K562 (cell line): ENCODE data around the gene MRPL10. TPM values are rescaled to one million over a fixed set of nuclear protein-coding genes. Genes with fewer than 3 reads are reported as not detected.

Source experiments
- ATAC-seq: fragments of 200-7000 bp; cut with Tn5 transposase; 3 replicates; pipeline ENCODE4 v1.9.1; 2020; ENCODE audit warnings: moderate library complexity
- BruUV-seq: library from RNA; stranded (reverse); fragments of 400-500 nt; replicated peaks from 2 replicates; lab custom pipeline; 2021; lab: Mats Ljungman, UMichigan
- CTCF ChIA-PET: fragments of 300-600 bp; formaldehyde crosslinking; extraction: SDS; loops from one replicate; lab custom pipeline; 2021; ENCODE audit warnings: low intra/inter-chr PET ratio; lab: Yijun Ruan, JAX
- POLR2A ChIA-PET: fragments of 300-600, 350-650 bp; sonication (Branson Sonifier 250); formaldehyde crosslinking; extraction: SDS; loops from one replicate; lab custom pipeline; 2021; ENCODE audit warnings: antibody characterized with exemption, inconsistent platforms; lab: Yijun Ruan, JAX
- DNase-seq, 4 experiments: peaks; one replicate each; pipeline versions ENCODE4 v3.0.0 to v3.0.0-alpha.2; 2011 to 2018; ENCODE audit warnings: low spot score in 3 of 4, mixed read lengths in 3 of 4; ENCODE audit errors: extremely low read depth in 1 of 4
- FAIRE-seq: peaks from 2 replicates; lab custom pipeline; 2011; peaks lifted over from hg19 to GRCh38; lab: Jason Lieb, UNC
- H2AFZ ChIP-seq: 2 replicates; pipeline ENCODE4 v1.6.0; 2011; ENCODE audit warnings: low read depth, low read length, control low read depth, inconsistent platforms
- H3K27ac ChIP-seq: fragments of 200-600 bp; 3 replicates; pipeline ENCODE4 v1.8.0; 2011; ENCODE audit warnings: low read depth, mild to moderate bottlenecking, control low read depth, inconsistent platforms, low read length, moderate library complexity, mixed read lengths; ENCODE audit errors: extremely low read depth
- H3K27me3 ChIP-seq, 2 experiments: fragments of 300-600 bp in 1 of 2; 2 replicates in 1 of 2; 3 replicates in 1 of 2; pipeline versions ENCODE4 v1.6.0 to v1.8.0; 2011; ENCODE audit warnings: inconsistent platforms in 2 of 2, low read length in 2 of 2, mild to moderate bottlenecking in 1 of 2, mixed read lengths in 1 of 2, moderate library complexity in 1 of 2; ENCODE audit not compliant: control insufficient read depth in 2 of 2, insufficient read depth in 2 of 2
- H3K36me3 ChIP-seq: fragments of 300-600 bp; 3 replicates; pipeline ENCODE4 v1.8.0; 2011; ENCODE audit warnings: mild to moderate bottlenecking, low read length, inconsistent platforms; ENCODE audit not compliant: control insufficient read depth, insufficient read depth
- H3K4me1 ChIP-seq, 2 experiments: fragments of 200-600 bp in 1 of 2; replicated peaks in 1 of 2; 2 replicates in 1 of 2; 3 replicates in 1 of 2; pipeline versions ENCODE4 v1.5.1 to v1.8.0; 2011; ENCODE audit warnings: inconsistent platforms in 2 of 2, low read length in 2 of 2, mild to moderate bottlenecking in 1 of 2, mixed read lengths in 1 of 2, moderate library complexity in 1 of 2; ENCODE audit not compliant: control insufficient read depth in 2 of 2, insufficient read depth in 2 of 2
- H3K4me2 ChIP-seq: 2 replicates; pipeline ENCODE4 v1.6.1; 2011; ENCODE audit warnings: low read length, control low read depth, inconsistent platforms, mixed read lengths; ENCODE audit not compliant: insufficient read depth
- H3K4me3 ChIP-seq: fragments of 200-600 bp; sonication (generic), shearing (Covaris generic); 2 replicates; pipeline ENCODE4 v1.5.1; 2016; ENCODE audit warnings: control low read depth, inconsistent platforms
- H3K79me2 ChIP-seq: fragments of 200-600 bp; 3 replicates; pipeline ENCODE4 v1.8.0; 2011; ENCODE audit warnings: low read length, inconsistent platforms; ENCODE audit not compliant: control insufficient read depth, insufficient read depth
- H3K9ac ChIP-seq, 2 experiments: 2 replicates each; pipeline versions ENCODE4 v1.6.0 to v1.6.1; 2011; ENCODE audit warnings: low read depth in 2 of 2, low read length in 2 of 2, control low read depth in 1 of 2, inconsistent platforms in 1 of 2, mild to moderate bottlenecking in 1 of 2, mixed read lengths in 1 of 2; ENCODE audit not compliant: insufficient read depth in 1 of 2
- H3K9me1 ChIP-seq: one replicate; pipeline ENCODE4 v1.6.0; 2011; ENCODE audit warnings: inconsistent platforms, mild to moderate bottlenecking, low read length, moderate library complexity; ENCODE audit not compliant: control insufficient read depth, insufficient read depth
- H3K9me3 ChIP-seq: replicated peaks from 2 replicates; pipeline ENCODE4 v1.5.1; 2011; ENCODE audit warnings: low read depth, low read length, inconsistent platforms; ENCODE audit not compliant: control insufficient read depth, insufficient read depth
- H4K20me1 ChIP-seq: replicated peaks from 2 replicates; pipeline ENCODE4 v1.6.1; 2011; ENCODE audit warnings: low read length, inconsistent platforms, mixed read lengths; ENCODE audit not compliant: control insufficient read depth, insufficient read depth
- KAT7 ChIP-seq: sonication (generic); formaldehyde crosslinking; IDR thresholded peaks from 2 replicates; pipeline ENCODE4 v1.8.0; 2022; ENCODE audit warnings: missing genetic modification reagents, mild to moderate bottlenecking, borderline replicate concordance
- NFIC ChIP-seq: fragments of 450-650 bp; IDR thresholded peaks from 2 replicates; pipeline ENCODE4 v1.6.1; 2017; ENCODE audit warnings: mild to moderate bottlenecking, inconsistent platforms
- NFIX ChIP-seq: fragments of 250-450 bp; sonication (Bioruptor Pico); IDR thresholded peaks from 2 replicates; pipeline ENCODE4 v1.4.0; 2020; ENCODE audit warnings: low read depth, mild to moderate bottlenecking, moderate library complexity
- POLR3G ChIP-seq: IDR thresholded peaks from 2 replicates; pipeline ENCODE4 v1.6.1; 2011; ENCODE audit not compliant: insufficient read length, insufficient replicate concordance; ENCODE audit errors: extremely low read depth
- PTRF ChIP-seq: fragments of 450-650 bp; IDR thresholded peaks from 2 replicates; pipeline ENCODE4 v1.6.1; 2016; ENCODE audit warnings: mild to moderate bottlenecking, missing genetic modification characterization, missing compliant biosample characterization
- RBM25 ChIP-seq: fragments of 200-400 bp; formaldehyde crosslinking; IDR thresholded peaks from 2 replicates; pipeline ENCODE4 v1.6.1; 2018; ENCODE audit warnings: low read length, low read depth, moderate library complexity; ENCODE audit not compliant: severe bottlenecking
- TARDBP ChIP-seq: fragments of 450-650 bp; IDR thresholded peaks from 2 replicates; pipeline ENCODE4 v1.6.1; 2016
- ZNF121 ChIP-seq: sonication (generic); formaldehyde crosslinking; conservative IDR thresholded peaks from 2 replicates; pipeline ENCODE4 v1.8.0; 2022; ENCODE audit warnings: missing genetic modification reagents
- WGBS: fragments of 100-300 bp; shearing (Covaris generic); methylation state at CpG from one replicate; pipeline ENCODE4 v1.1.6; 2016; ENCODE audit warnings: low coverage, mixed read lengths; ENCODE audit not compliant: insufficient coverage; ENCODE audit errors: missing lambda C conversion rate; 5-methylcytosine and 5-hydroxymethylcytosine counted together
- in situ Hi-C: fragments of 300-500 bp; cut with MboI; formaldehyde crosslinking; loops from 4 replicates; pipeline ENCODE4 v1.15.0; 2018; ENCODE audit warnings: inconsistent platforms, mixed read lengths
- intact Hi-C: fragments of 100-400 bp; cut with micrococcal nuclease; formaldehyde crosslinking; loops from 2 replicates; pipeline ENCODE4 v1.14.2; 2022
- polyA plus RNA-seq, 8 experiments: library from polyadenylated mRNA; depleted of rRNA in 4 of 8; stranded (reverse) in 5 of 8; unstranded in 3 of 8; fragments of >200 nt; fragmentation: Nextera tagmentation in 2 of 8; fragmentation: Illumina TruSeq in 1 of 8; extraction: Ambion mirVana in 2 of 8; extraction: Trizol in 1 of 8; gene quantifications; 2 replicates each; pipeline versions ENCODE4 v1.2.1 to v1.2.3, GENCODE V29; 2011 to 2014; ENCODE audit warnings: inconsistent platforms in 1 of 8, missing spikeins in 1 of 8
- total RNA-seq, 7 experiments: library from RNA; depleted of rRNA in 6 of 7; stranded (reverse); fragments of >200 nt in 6 of 7; fragmentation: Illumina TruSeq in 2 of 7; extraction: Trizol in 2 of 7; gene quantifications; 2 replicates each; pipeline versions ENCODE4 v1.2.1 to v1.2.3, GENCODE V29; 2011 to 2021; ENCODE audit warnings: low replicate concordance in 1 of 7
- TF ChIP-seq, protein P1 (sequence below), 2 experiments: IDR thresholded peaks; 2 replicates each; pipeline ENCODE4 v1.6.1; 2011; ENCODE audit warnings: borderline replicate concordance in 1 of 2, control low read depth in 1 of 2, low read depth in 1 of 2, low read length in 1 of 2, mild to moderate bottlenecking in 1 of 2, mixed read lengths in 1 of 2, moderate library complexity in 1 of 2; ENCODE audit not compliant: insufficient read depth in 1 of 2, insufficient read length in 1 of 2, poor library complexity in 1 of 2, severe bottlenecking in 1 of 2; ENCODE audit errors: extremely low read depth in 1 of 2
- TF ChIP-seq, protein P2 (sequence below), 2 experiments: IDR thresholded peaks; 2 replicates each; pipeline ENCODE4 v1.6.1; 2012; ENCODE audit warnings: improper control_type of control experiment in 2 of 2, low read depth in 2 of 2, low read length in 2 of 2, borderline replicate concordance in 1 of 2

Gene MRPL10
- total and polyA plus RNA-seq, 9 of the 15 experiments (the other 6 are each of a cell fraction or from before 2014, with no cell fraction given): 27.8 to 105 (median 67.3) TPM

- TF ChIP-seq, protein P1, sequence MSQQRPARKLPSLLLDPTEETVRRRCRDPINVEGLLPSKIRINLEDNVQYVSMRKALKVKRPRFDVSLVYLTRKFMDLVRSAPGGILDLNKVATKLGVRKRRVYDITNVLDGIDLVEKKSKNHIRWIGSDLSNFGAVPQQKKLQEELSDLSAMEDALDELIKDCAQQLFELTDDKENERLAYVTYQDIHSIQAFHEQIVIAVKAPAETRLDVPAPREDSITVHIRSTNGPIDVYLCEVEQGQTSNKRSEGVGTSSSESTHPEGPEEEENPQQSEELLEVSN (IDR thresholded peaks at IDR 0.05; ENCODE audit: borderline replicate concordance in 1 of 2, extremely low read depth in 1 of 2, insufficient read depth in 1 of 2, insufficient read length in 1 of 2, low read depth in 1 of 2, low read length in 1 of 2, poor library complexity in 1 of 2, severe bottlenecking in 1 of 2): peak in 1 of 2 experiments; percentile 35
- TF ChIP-seq KAT7 (CRISPR knock-in tag) (no peak), TARDBP (0 out of 2 replicates have a peak, but pooled peaks have one; percentile 39), PTRF (tag) (no peak)
Observed at GRCh38 chr17:47831003-47831933, at the start of gene MRPL10, which contains the start of gene LRRC46 (continued).

GRCh38 chr17:47879776-47880454 lies 48.6 kb upstream of the MRPL10 start:
- 70% methylated on average over 8 of the region's 8 CpGs for WGBS
- H3K4me1 ChIP-seq: peaks cover 40 to 43% of the 10 kb centered on the region in 2 experiments
- FAIRE-seq (no peak), ATAC-seq (no peak), DNase-seq (no peak)
- H3K4me2 ChIP-seq: no peak overlapping the region
- intact Hi-C loops: no loop called here
- no peaks in the 10 kb centered on the region for H3K9me1 ChIP-seq
- ChIA-PET POLR2A (interaction anchor here (0.6 to 0.7 kb wide), 4 partner anchors 9 to 52 kb away, joined by 3 to 4 read pairs (median 3); partner anchors contain the start of gene SP2), CTCF (no interaction called here)
- no peaks in the 10 kb centered on the region for H3K36me3 ChIP-seq
- no peak overlapping the region for H3K27ac ChIP-seq
- H3K9ac ChIP-seq: no peak overlapping the region
- BruUV-seq: no TSS peak
- no peaks in the 10 kb centered on the region for H3K79me2 ChIP-seq
- H2AFZ ChIP-seq: no peak overlapping the region
- TF ChIP-seq POLR3G (no peak), ZNF121 (CRISPR knock-in tag) (peak; percentile 79), NFIC (peak; percentile 87), NFIX (CRISPR knock-in tag) (0 out of 2 replicates have a peak, but pooled peaks have one; percentile 13), RBM25 (peak; percentile 63)
- TF ChIP-seq, protein P2, sequence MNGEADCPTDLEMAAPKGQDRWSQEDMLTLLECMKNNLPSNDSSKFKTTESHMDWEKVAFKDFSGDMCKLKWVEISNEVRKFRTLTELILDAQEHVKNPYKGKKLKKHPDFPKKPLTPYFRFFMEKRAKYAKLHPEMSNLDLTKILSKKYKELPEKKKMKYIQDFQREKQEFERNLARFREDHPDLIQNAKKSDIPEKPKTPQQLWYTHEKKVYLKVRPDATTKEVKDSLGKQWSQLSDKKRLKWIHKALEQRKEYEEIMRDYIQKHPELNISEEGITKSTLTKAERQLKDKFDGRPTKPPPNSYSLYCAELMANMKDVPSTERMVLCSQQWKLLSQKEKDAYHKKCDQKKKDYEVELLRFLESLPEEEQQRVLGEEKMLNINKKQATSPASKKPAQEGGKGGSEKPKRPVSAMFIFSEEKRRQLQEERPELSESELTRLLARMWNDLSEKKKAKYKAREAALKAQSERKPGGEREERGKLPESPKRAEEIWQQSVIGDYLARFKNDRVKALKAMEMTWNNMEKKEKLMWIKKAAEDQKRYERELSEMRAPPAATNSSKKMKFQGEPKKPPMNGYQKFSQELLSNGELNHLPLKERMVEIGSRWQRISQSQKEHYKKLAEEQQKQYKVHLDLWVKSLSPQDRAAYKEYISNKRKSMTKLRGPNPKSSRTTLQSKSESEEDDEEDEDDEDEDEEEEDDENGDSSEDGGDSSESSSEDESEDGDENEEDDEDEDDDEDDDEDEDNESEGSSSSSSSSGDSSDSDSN (IDR thresholded peaks at IDR 0.05; ENCODE audit: borderline replicate concordance in 1 of 2, low read depth in 2 of 2, low read length in 2 of 2): no peak
- in situ Hi-C loops: no loop called here
- H3K27me3 ChIP-seq: no peaks in the 10 kb centered on the region
- H4K20me1 ChIP-seq: no peaks in the 10 kb centered on the region
- no peak overlapping the region for H3K4me3 ChIP-seq
- H3K9me3 ChIP-seq: no peaks in the 10 kb centered on the region
